ENCODE measurements around the gene TRMT112.

GRCh38 chr11:64361659-64362058 lies 44.3 kb upstream of the TRMT112 start:
- no peak for TF ChIP-seq JUNB (IDR thresholded peaks at IDR 0.05)
- no peak for TF ChIP-seq YBX1 (IDR thresholded peaks at IDR 0.05)
- TF ChIP-seq, protein P1, sequence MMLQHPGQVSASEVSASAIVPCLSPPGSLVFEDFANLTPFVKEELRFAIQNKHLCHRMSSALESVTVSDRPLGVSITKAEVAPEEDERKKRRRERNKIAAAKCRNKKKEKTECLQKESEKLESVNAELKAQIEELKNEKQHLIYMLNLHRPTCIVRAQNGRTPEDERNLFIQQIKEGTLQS (IDR thresholded peaks at IDR 0.05; ENCODE audit: borderline replicate concordance, extremely low read depth, low read depth, low read length) = no peak
- TF ChIP-seq TAF1 (IDR thresholded peaks at IDR 0.05; ENCODE audit: borderline replicate concordance, low read depth, low read length) = no peak
- TF ChIP-seq, protein P2, sequence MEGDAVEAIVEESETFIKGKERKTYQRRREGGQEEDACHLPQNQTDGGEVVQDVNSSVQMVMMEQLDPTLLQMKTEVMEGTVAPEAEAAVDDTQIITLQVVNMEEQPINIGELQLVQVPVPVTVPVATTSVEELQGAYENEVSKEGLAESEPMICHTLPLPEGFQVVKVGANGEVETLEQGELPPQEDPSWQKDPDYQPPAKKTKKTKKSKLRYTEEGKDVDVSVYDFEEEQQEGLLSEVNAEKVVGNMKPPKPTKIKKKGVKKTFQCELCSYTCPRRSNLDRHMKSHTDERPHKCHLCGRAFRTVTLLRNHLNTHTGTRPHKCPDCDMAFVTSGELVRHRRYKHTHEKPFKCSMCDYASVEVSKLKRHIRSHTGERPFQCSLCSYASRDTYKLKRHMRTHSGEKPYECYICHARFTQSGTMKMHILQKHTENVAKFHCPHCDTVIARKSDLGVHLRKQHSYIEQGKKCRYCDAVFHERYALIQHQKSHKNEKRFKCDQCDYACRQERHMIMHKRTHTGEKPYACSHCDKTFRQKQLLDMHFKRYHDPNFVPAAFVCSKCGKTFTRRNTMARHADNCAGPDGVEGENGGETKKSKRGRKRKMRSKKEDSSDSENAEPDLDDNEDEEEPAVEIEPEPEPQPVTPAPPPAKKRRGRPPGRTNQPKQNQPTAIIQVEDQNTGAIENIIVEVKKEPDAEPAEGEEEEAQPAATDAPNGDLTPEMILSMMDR (IDR thresholded peaks at IDR 0.05 in 2 of 3, conservative IDR thresholded peaks at IDR 0.05 in 1 of 3; ENCODE audit: control insufficient read depth in 2 of 3, extremely low read depth in 1 of 3, insufficient read depth in 1 of 3, low read depth in 3 of 3, low read length in 3 of 3) = no peak

All from GM12878 (cell line).